Transverse colon (tissue), 4 donors: ENCODE data around the gene TMEM214.

Experiments
- CTCF ChIP-seq, 5 experiments: fragments of 200-600 bp in 3 of 5; fragments of 450-650 bp in 2 of 5; sonication (generic) in 3 of 5; IDR thresholded peaks; 1 replicate in 2 of 5; 2 replicates in 3 of 5; pipeline ENCODE4 v1.5.1; 2016 to 2017; ENCODE audit warnings: antibody characterized with exemption in 5 of 5, inconsistent platforms in 3 of 5, mild to moderate bottlenecking in 2 of 5, moderate library complexity in 1 of 5
- EP300 ChIP-seq: sonication (generic); formaldehyde crosslinking; IDR thresholded peaks from one replicate; pipeline ENCODE4 v1.6.1; 2017; ENCODE audit warnings: antibody characterized with exemption, low read depth
- POLR2A ChIP-seq: fragments of 450-650 bp; IDR thresholded peaks from one replicate; pipeline ENCODE4 v1.6.1; 2016; ENCODE audit warnings: antibody characterized with exemption, mild to moderate bottlenecking, moderate library complexity
- POLR2AphosphoS5 ChIP-seq, 3 donors: sonication (generic); formaldehyde crosslinking; IDR thresholded peaks; one replicate each; pipeline ENCODE4 v1.6.1; 2016; ENCODE audit warnings: antibody characterized with exemption in 3 of 3

GRCh38 chr2:27039871-27040270 is 7.1 kb downstream of the TMEM214 start:
- TF ChIP-seq CTCF (IDR thresholded peaks at IDR 0.05), result no peak
- TF ChIP-seq POLR2A, result no peak
- TF ChIP-seq EP300, result no peak
- TF ChIP-seq POLR2AphosphoS5 (IDR thresholded peaks at IDR 0.05), result no peak
